Measurements from ENCODE around the gene NT5DC2.

NT5DC2 gene

GRCh38 chr3:52495777-52496602, 37.7 kb downstream of the NT5DC2 start:
- no peaks in the 10 kb centered on the region for H3K27me3 ChIP-seq (replicated peaks)
- in situ Hi-C loops (cut with HindIII; ENCODE audit: low pct_ligation_motif_present, low sequenced_read_pairs): no loop called here
- peaks cover 19% of the 10 kb centered on the region for H3K36me3 ChIP-seq (replicated peaks)
- no peak for DNase-seq
- no peak overlapping the region for H3K27ac ChIP-seq
- TF ChIP-seq, protein P1, sequence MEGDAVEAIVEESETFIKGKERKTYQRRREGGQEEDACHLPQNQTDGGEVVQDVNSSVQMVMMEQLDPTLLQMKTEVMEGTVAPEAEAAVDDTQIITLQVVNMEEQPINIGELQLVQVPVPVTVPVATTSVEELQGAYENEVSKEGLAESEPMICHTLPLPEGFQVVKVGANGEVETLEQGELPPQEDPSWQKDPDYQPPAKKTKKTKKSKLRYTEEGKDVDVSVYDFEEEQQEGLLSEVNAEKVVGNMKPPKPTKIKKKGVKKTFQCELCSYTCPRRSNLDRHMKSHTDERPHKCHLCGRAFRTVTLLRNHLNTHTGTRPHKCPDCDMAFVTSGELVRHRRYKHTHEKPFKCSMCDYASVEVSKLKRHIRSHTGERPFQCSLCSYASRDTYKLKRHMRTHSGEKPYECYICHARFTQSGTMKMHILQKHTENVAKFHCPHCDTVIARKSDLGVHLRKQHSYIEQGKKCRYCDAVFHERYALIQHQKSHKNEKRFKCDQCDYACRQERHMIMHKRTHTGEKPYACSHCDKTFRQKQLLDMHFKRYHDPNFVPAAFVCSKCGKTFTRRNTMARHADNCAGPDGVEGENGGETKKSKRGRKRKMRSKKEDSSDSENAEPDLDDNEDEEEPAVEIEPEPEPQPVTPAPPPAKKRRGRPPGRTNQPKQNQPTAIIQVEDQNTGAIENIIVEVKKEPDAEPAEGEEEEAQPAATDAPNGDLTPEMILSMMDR (IDR thresholded peaks at IDR 0.05; ENCODE audit: low read depth, low read length, missing control alignments): no peak
- H3K4me3 ChIP-seq (ENCODE audit: low read depth, low read length): no peak overlapping the region

DNA sequence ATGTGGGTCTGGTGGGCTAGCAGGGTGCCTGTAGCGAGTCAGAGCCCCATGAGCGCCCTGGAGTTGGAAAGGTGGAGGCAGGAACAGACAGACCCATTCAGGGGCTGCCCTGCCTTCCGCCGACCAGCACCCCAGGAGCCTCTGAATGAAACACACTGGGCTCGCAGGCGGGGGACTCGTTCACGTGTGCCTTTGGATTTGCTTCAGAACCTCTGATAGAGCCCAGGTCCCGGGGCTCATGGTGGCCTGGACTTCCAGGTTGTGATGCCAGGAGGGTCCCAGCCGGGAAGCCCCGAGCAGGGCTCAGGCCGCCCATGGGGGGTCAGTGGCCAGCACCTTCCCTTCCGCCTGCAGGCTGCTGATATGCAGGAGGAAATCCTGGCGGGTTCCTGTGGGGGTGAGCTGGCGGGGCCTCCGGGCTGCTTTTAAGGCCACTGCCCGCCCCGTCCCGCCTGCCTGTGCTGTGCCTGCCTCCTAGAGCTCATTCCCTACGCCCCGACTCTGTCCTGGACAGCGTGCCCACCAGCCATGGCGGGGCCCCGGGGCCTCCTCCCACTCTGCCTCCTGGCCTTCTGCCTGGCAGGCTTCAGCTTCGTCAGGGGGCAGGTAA, 38.7 kb downstream of the NT5DC2 start, which contains the start of gene STAB1:
TSS of gene STAB1 (plus strand) at position 453 of the 610 bp plus-strand sequence. CDS start at position 529, 76 bp downstream.
- peaks cover 27% of the 10 kb centered on the region for H3K36me3 ChIP-seq (replicated peaks)
- in situ Hi-C loops (cut with HindIII; ENCODE audit: low pct_ligation_motif_present, low sequenced_read_pairs): no loop called here
- no peak for DNase-seq
- H3K27ac ChIP-seq: no peak within 1 kb of the TSS
- H3K4me3 ChIP-seq (ENCODE audit: low read depth, low read length): no peak within 1 kb of the TSS
- TF ChIP-seq, protein P1 (IDR thresholded peaks at IDR 0.05; ENCODE audit: low read depth, low read length, missing control alignments): no peak
- no peaks in the 10 kb centered on the region for H3K27me3 ChIP-seq (replicated peaks)

DNA sequence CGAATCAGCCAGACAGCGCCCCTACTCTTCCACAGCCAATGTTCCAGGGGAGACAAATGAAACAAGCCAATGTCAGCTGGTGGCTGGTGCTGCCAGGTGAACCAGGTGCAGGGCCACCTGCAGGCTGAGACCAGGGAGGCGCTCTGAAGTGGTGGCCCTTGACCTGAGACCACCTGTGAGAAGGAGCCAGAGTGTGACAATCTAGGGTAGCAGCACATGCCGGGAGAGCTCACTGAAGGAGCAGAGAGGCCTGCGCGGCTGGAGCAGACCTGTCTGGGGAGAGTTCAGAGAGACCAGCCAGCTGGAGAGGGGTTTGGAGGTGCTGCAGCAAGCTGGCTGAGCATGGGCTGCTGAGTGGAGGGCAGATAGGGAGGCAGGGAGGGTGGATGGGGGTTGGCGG, 39.2 kb downstream of the NT5DC2 start:
- no peak overlapping the region for H3K27ac ChIP-seq
- in situ Hi-C loops (cut with HindIII; ENCODE audit: low pct_ligation_motif_present, low sequenced_read_pairs): no loop called here

GRCh38 chr3:52493232-52494017, 40.2 kb downstream of the NT5DC2 start:
- TF ChIP-seq, protein P1 (IDR thresholded peaks at IDR 0.05; ENCODE audit: low read depth, low read length, missing control alignments): no peak
- Histone ChIP-seq H3K36me3 (replicated peaks) (peaks cover 39% of the 10 kb centered on the region), H3K27me3 (replicated peaks) (no peaks in the 10 kb centered on the region), H3K4me3 (ENCODE audit: low read depth, low read length) (no peak overlapping the region), H3K27ac (no peak overlapping the region)
- in situ Hi-C loops (cut with HindIII; ENCODE audit: low pct_ligation_motif_present, low sequenced_read_pairs): no loop called here
- DNase-seq: no peak

More for the DNA sequence above, 39.2 kb downstream of the NT5DC2 start:
- TF ChIP-seq, protein P1 (IDR thresholded peaks at IDR 0.05; ENCODE audit: low read depth, low read length, missing control alignments): no peak
- no peak for DNase-seq
- H3K36me3 ChIP-seq (replicated peaks): peaks cover 32% of the 10 kb centered on the region
- no peak overlapping the region for H3K4me3 ChIP-seq (ENCODE audit: low read depth, low read length)
- H3K27me3 ChIP-seq (replicated peaks): no peaks in the 10 kb centered on the region

DNA sequence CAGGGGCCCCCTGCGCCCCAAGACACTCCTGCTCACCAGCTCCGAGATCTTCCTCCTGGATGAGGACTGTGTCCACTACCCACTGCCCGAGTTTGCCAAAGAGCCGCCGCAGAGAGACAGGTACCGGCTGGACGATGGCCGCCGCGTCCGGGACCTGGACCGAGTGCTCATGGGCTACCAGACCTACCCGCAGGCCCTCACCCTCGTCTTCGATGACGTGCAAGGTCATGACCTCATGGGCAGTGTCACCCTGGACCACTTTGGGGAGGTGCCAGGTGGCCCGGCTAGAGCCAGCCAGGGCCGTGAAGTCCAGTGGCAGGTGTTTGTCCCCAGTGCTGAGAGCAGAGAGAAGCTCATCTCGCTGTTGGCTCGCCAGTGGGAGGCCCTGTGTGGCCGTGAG, 41.6 kb downstream of the NT5DC2 start:
- H3K36me3 ChIP-seq (replicated peaks): peaks cover 53% of the 10 kb centered on the region
- H3K4me3 ChIP-seq (ENCODE audit: low read depth, low read length): no peak overlapping the region
- no peak overlapping the region for H3K27ac ChIP-seq
- in situ Hi-C loops (cut with HindIII; ENCODE audit: low pct_ligation_motif_present, low sequenced_read_pairs): no loop called here
- DNase-seq: no peak
- H3K27me3 ChIP-seq (replicated peaks): no peaks in the 10 kb centered on the region
- TF ChIP-seq, protein P1 (IDR thresholded peaks at IDR 0.05; ENCODE audit: low read depth, low read length, missing control alignments): no peak
